Suppressor macrophage treated with lipopolysaccharide for 1 hour (primary cell): ENCODE results near the gene CNKSR2.

Source experiments
- DNase-seq, 3 donors: peaks; one replicate each; pipeline ENCODE4 v3.0.0-alpha.2; 2020 to 2022

Gene CNKSR2

GRCh38 chrX:21374163-21374993 lies at the start of gene CNKSR2:
Gene CNKSR2, plus strand, starts transcription at chrX:21374418. Its CDS starts 480 bp downstream, at chrX:21374898.
- DNase-seq, result peak; percentile 14 to 49 (median 18)

- no peak for DNase-seq
Measured at GRCh38 chrX:21354725-21355124, 19.5 kb upstream of the CNKSR2 start.

- no peak for DNase-seq
Measured at GRCh38 chrX:21355831-21356230, 18.4 kb upstream of the CNKSR2 start.

- DNase-seq, result no peak
Measured at GRCh38 chrX:21369613-21370012, 4.6 kb upstream of the CNKSR2 start.

- no peak for DNase-seq
Measured at GRCh38 chrX:21373001-21373400, 1.2 kb upstream of the CNKSR2 start.

GRCh38 chrX:21373637-21374162 lies 518 bp upstream of the CNKSR2 start:
- DNase-seq, result peak in 1 of 3 donors; percentile 1

GRCh38 chrX:21374994-21375707 lies 933 bp downstream of the CNKSR2 start:
- peak in 1 of 3 donors; percentile 0 for DNase-seq

GRCh38 chrX:21375708-21376009 lies 1.4 kb downstream of the CNKSR2 start:
- DNase-seq, result no peak

- DNase-seq, result no peak
Measured at GRCh38 chrX:21376636-21377035, 2.4 kb downstream of the CNKSR2 start.

GRCh38 chrX:21379991-21380390 lies 5.8 kb downstream of the CNKSR2 start:
- no peak for DNase-seq

- peak in 2 of 3 donors; percentile 6 to 18 for DNase-seq
Measured at GRCh38 chrX:21382715-21383114, 8.5 kb downstream of the CNKSR2 start.

- no peak for DNase-seq
Measured at GRCh38 chrX:21383546-21383945, 9.3 kb downstream of the CNKSR2 start.

GRCh38 chrX:21384178-21384577 lies 10.0 kb downstream of the CNKSR2 start:
- no peak for DNase-seq

GRCh38 chrX:21394792-21395191 lies 20.6 kb downstream of the CNKSR2 start:
- no peak for DNase-seq

GRCh38 chrX:21398426-21398825 lies 24.2 kb downstream of the CNKSR2 start:
- no peak for DNase-seq

- no peak for DNase-seq
Measured at GRCh38 chrX:21400408-21401121, 26.3 kb downstream of the CNKSR2 start.

- DNase-seq, result no peak
Measured at GRCh38 chrX:21408307-21408706, 34.1 kb downstream of the CNKSR2 start.

GRCh38 chrX:21408788-21409187 lies 34.6 kb downstream of the CNKSR2 start:
- no peak for DNase-seq

- DNase-seq, result no peak
Measured at GRCh38 chrX:21412029-21412428, 37.8 kb downstream of the CNKSR2 start.

GRCh38 chrX:21412883-21413282 lies 38.7 kb downstream of the CNKSR2 start:
- no peak for DNase-seq

- DNase-seq, result no peak
Measured at GRCh38 chrX:21427086-21427485, 52.9 kb downstream of the CNKSR2 start.

GRCh38 chrX:21437036-21437435 lies 62.8 kb downstream of the CNKSR2 start:
- DNase-seq, result no peak

GRCh38 chrX:21438792-21439191 lies 64.6 kb downstream of the CNKSR2 start:
- DNase-seq, result peak; percentile 6 to 43 (median 33)
